ENCODE data around the gene CAMTA1. TPM values are rescaled to one million over a fixed set of nuclear protein-coding genes. Genes with fewer than 3 reads are reported as not detected.

CAMTA1 gene
- total RNA-seq, 1 experiment from 2014 or later, result 85.2 TPM

- Histone ChIP-seq H3K27ac (ENCODE audit: low read depth, low read length, poor library complexity, severe bottlenecking) (no peak overlapping the region), H3K4me1 (ENCODE audit: insufficient read depth, low read length, poor library complexity, severe bottlenecking) (peaks cover 22% of the 10 kb centered on the region), H3K9me3 (ENCODE audit: low read depth, low read length, poor library complexity, severe bottlenecking) (no peaks in the 10 kb centered on the region), H3K4me3 (ENCODE audit: low read depth, low read length, poor library complexity, severe bottlenecking) (no peak overlapping the region), H3K36me3 (ENCODE audit: insufficient read depth, low read length, poor library complexity, severe bottlenecking) (no peaks in the 10 kb centered on the region), H3K27me3 (replicated peaks; ENCODE audit: insufficient read depth, low read depth, low read length, poor library complexity) (no peaks in the 10 kb centered on the region)
- intact Hi-C loops (cut with micrococcal nuclease; ENCODE audit: unreplicated experiment), result no loop called here
- ChIA-PET CTCF (interaction anchor here (0.6 kb wide), 1 partner anchor 35 kb away, joined by 3 read pairs; no protein-coding TSS in a partner anchor), POLR2A (ENCODE audit: low non-redundant PET) (interaction anchor here (0.7 kb wide), 1 partner anchor 36 kb away, joined by 6 read pairs; no protein-coding TSS in a partner anchor)
- DNase-seq (ENCODE audit: low spot score), result peak; percentile 26
- BruUV-seq (replicated peaks), result no TSS peak
- TF ChIP-seq EZH2 (IDR thresholded peaks at IDR 0.05; ENCODE audit: borderline replicate concordance, low read depth, low read length, poor library complexity, severe bottlenecking), result no peak
- no peak for TF ChIP-seq CTCF (conservative IDR thresholded peaks at IDR 0.05; ENCODE audit: low read depth, low read length)
These were observed 708.6 kb downstream of the CAMTA1 start for GRCh38 chr1:7493711-7494454.

DNA sequence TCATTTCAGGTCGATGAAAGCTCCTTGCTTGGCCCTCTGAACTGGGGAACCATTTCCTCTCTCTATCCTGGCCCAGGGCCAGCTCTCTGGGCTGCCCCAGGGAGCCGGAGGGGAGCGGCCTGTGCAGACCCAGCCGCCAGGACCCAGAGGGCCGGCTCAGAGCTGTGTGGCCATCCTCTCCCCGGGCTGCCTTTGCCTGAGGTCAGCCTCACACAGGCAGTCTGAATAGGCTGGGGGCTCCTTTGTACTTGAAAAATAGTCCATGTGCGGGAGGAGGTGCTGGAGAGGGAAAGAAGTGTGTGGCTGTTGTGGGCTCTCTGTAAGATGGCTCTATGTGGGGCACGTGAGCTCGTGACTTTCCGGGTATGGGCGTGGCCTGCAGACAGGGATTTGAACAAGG is 710.7 kb downstream of the CAMTA1 start:
- POLR2A ChIA-PET (ENCODE audit: low non-redundant PET), result no interaction called here

GRCh38 chr1:7497107-7497637 is 711.9 kb downstream of the CAMTA1 start:
- intact Hi-C loops (cut with micrococcal nuclease; ENCODE audit: unreplicated experiment), result no loop called here
- CTCF ChIA-PET, result no interaction called here
- BruUV-seq (replicated peaks), result no TSS peak
- Histone ChIP-seq H3K4me3 (ENCODE audit: low read depth, low read length, poor library complexity, severe bottlenecking) (no peak overlapping the region), H3K36me3 (ENCODE audit: insufficient read depth, low read length, poor library complexity, severe bottlenecking) (no peaks in the 10 kb centered on the region), H3K27ac (ENCODE audit: low read depth, low read length, poor library complexity, severe bottlenecking) (no peak overlapping the region), H3K9me3 (ENCODE audit: low read depth, low read length, poor library complexity, severe bottlenecking) (no peaks in the 10 kb centered on the region), H3K4me1 (ENCODE audit: insufficient read depth, low read length, poor library complexity, severe bottlenecking) (peaks cover 18% of the 10 kb centered on the region), H3K27me3 (replicated peaks; ENCODE audit: insufficient read depth, low read depth, low read length, poor library complexity) (no peaks in the 10 kb centered on the region)
- no peak for TF ChIP-seq CTCF (conservative IDR thresholded peaks at IDR 0.05; ENCODE audit: low read depth, low read length)
- no peak for TF ChIP-seq EZH2 (IDR thresholded peaks at IDR 0.05; ENCODE audit: borderline replicate concordance, low read depth, low read length, poor library complexity, severe bottlenecking)
- POLR2A ChIA-PET (ENCODE audit: low non-redundant PET), result no interaction called here
- DNase-seq (ENCODE audit: low spot score), result no peak

More for the DNA sequence above, 710.7 kb downstream of the CAMTA1 start:
- no TSS peak for BruUV-seq (replicated peaks)
- H3K27me3 ChIP-seq (replicated peaks; ENCODE audit: insufficient read depth, low read depth, low read length, poor library complexity), result no peaks in the 10 kb centered on the region
- no peaks in the 10 kb centered on the region for H3K9me3 ChIP-seq (ENCODE audit: low read depth, low read length, poor library complexity, severe bottlenecking)
- intact Hi-C loops (cut with micrococcal nuclease; ENCODE audit: unreplicated experiment), result no loop called here
- no peak for DNase-seq (ENCODE audit: low spot score)
- no peak for TF ChIP-seq EZH2 (IDR thresholded peaks at IDR 0.05; ENCODE audit: borderline replicate concordance, low read depth, low read length, poor library complexity, severe bottlenecking)
- no peak for TF ChIP-seq CTCF (conservative IDR thresholded peaks at IDR 0.05; ENCODE audit: low read depth, low read length)
- H3K27ac ChIP-seq (ENCODE audit: low read depth, low read length, poor library complexity, severe bottlenecking), result no peak overlapping the region
- H3K4me1 ChIP-seq (ENCODE audit: insufficient read depth, low read length, poor library complexity, severe bottlenecking), result peaks cover 18% of the 10 kb centered on the region
- no peak overlapping the region for H3K4me3 ChIP-seq (ENCODE audit: low read depth, low read length, poor library complexity, severe bottlenecking)
- H3K36me3 ChIP-seq (ENCODE audit: insufficient read depth, low read length, poor library complexity, severe bottlenecking), result no peaks in the 10 kb centered on the region
- CTCF ChIA-PET, result no interaction called here

Measured in A673 (cell line).